NOMO-1 treated with dmso at 0.1 percent for 144 hours (cell line): ENCODE measurements around the gene SPDYC.
A peak's percentile ranks its signal among the peaks of the same experiment; 100 is the strongest.

Experiments used
- DNase-seq: peaks from one replicate; lab custom pipeline; 2025; ENCODE audit not compliant: unreplicated experiment; lab: John Stamatoyannopoulos, UW

Gene SPDYC, protein sequence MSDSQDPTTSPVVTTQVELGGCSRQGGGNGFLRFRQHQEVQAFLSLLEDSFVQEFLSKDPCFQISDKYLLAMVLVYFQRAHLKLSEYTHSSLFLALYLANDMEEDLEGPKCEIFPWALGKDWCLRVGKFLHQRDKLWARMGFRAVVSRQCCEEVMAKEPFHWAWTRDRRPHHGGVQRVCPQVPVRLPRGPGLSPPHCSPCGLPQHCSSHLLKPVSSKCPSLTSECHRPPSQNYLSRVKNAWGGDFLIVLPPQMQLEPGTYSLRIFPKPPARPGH

DNA sequence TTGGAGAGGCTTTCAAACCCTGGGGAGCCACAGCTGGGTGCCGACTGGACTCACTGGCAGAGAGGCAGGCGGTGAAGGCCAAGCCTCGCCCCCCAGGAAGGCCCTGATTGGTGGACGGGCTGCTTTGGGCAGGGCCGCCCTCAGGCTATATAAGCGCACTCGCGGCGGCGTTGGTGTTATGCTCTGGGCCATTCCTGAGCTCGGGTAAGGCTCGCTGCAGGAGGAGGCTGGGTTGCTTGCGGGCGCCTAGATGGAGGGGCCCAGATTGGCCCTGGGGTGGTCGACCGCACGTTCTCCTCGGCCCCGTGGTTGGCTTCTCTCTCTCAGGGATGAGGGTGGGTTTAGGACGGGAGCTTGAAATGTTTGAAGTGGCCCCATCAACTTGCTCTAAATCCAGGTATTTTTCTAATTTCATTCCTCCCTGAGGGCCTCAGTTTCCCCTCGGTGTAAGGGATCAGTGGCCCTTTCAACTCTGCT lies at the start of gene SPDYC:
TSS of gene SPDYC (plus strand) at position 176 of the 477 bp plus-strand sequence. CDS start 1,125 bp downstream, outside the sequence.
- DNase-seq = no peak

DNA sequence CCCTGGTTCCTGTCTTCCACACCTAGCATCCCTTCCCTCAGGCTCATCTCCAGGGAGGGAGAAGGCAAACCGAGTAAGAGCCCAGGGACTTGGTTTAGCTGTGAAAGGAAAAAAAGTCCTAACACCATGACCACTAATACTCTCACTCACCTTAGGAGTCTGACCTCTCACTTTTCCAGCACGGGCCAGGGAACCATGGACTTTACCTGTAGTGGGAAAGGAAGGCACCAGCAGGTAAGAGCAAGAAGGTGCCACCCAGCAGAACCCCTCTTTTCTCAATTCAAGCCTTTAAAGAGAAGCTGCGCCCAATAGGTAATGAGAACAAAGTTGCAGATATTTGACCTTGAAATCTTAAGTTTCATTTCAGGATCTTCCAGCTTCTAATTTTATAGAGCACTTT lies 49.2 kb upstream of the SPDYC start:
- DNase-seq = no peak

DNA sequence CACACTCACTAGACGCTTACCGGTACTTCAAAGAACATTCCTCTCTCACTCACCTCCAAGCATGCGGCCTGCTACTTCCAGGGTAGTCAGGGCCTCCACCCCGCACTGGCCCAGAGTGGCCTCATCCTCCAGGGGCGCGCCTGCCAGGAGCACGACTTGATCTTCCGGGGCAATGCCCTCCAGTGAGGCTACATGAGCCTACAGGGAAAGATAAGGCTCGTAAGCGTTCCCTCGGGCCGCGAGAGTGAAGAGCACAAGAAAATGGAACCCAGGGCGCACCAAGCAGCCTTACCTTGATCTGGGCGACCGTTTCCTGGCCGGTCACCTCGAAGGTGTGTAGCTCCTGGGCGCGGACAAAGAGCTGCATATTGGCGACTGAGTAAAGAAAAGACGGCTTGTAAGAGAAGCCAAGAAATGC lies 48.6 kb upstream of the SPDYC start:
- DNase-seq = no peak

DNA sequence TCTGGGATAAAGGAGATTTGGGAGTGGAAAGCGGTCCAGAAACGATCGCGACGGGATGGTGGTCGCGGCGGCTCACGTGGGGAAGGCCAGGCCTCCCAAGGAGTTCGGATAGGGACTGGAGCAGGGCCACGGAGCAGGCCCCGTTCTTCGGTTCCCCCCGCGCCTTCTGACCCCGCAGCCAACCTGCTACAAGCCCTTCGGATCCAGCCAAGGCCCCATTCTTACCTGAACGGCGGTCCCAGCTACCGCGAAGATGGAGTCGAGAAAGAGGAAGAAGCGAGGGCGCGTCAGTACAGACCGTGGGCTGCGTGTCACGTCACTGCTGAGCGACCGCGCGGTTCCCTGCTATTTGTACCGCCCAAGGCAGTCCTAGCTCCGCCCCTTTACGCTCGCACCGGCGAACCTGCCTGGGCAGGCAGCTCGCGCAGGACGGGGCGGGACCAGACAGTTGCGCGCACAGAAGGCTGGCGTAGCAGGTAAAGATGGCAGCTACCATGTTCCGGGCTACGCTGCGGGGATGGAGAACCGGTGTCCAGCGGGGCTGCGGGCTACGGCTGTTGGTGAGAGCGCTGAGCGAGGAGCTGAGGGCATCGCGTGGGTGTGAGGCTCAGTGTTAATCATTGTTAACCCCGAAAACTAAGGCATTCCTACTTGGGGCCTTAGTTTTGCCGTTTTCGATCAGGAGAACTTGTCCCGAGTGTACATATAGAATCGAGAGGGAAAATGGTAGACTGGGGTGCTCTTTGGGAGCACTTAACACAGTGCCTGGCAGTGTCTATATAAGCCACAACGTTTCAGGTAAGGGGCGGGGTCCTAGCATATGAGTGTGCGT lies 48.0 kb upstream of the SPDYC start, which contains the start of the genes FAU and MRPL49:
TSS of gene FAU (minus strand) at position 270 of the 832 bp plus-strand sequence. CDS start 321 bp downstream, outside the sequence.
TSS of gene MRPL49 (plus strand) at position 457 of the 832 bp plus-strand sequence. CDS start at position 483, 26 bp downstream.
- peak; percentile 99 for DNase-seq

DNA sequence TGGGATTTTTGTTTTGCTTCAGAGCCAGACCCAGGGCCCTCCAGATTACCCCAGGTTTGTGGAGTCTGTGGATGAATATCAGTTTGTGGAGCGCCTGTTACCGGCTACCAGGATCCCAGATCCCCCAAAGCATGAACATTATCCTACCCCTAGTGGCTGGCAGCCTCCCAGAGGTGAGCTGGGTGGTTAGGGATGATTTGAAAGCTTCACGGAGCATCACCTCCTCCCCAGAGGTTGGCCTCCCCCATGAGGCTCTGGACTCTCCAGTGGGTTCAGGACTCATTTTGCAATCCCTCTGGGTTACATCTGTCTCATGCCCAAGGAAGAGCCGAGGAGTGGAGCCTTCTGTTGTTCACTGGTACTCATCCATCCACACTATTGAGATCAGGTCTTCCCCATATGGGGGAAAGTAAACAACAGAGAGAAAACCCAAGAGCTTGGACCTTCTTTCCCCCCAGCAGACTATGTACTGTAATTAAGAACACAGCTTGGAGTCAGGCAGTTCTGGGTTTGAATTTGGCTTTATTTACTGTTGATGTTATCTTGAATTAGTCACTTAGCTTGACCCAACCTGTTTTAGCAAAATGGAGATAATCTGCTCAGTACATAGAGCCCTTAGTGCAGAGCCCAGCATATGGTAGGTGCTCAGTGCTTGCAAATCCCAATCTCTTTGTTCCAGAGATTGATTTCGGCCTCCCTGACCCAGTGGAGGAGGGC lies 45.4 kb upstream of the SPDYC start:
- DNase-seq = no peak

DNA sequence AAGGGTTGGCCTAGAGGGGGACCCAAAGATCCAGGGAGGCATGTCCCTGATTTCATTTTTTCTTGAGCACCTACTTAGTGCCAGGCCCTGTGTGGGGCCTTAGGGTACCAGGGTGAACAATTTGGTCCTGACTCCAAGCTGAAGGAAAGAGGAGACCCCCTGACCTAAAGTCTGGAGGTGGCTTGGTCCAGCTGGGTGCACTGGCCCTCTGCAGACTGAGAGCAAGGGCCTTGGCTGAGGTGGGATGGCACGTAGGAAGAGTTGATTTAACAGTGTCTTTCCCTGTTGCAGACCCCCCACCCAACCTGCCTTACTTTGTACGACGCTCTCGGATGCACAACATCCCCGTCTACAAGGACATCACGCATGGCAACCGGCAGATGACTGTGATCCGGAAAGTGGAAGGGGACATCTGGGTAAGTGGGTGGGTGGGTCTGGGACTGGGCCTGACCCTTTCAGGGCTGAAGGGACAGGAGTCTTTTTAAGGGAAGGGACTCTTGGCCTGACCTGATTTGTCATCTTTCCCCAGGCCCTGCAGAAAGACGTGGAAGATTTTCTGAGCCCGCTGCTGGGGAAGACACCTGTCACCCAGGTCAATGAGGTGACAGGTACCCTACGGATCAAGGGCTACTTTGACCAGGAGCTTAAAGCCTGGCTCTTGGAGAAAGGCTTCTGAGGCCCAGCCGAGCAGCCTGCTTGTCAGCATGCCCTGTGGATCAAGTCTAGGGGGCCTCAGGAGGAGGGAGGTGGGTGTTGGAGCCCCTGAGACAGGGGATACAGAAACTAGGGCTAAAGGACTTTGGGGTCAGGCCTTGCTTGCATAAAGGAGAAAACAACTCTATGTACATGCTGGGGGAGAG lies 44.6 kb upstream of the SPDYC start:
- no peak for DNase-seq

DNA sequence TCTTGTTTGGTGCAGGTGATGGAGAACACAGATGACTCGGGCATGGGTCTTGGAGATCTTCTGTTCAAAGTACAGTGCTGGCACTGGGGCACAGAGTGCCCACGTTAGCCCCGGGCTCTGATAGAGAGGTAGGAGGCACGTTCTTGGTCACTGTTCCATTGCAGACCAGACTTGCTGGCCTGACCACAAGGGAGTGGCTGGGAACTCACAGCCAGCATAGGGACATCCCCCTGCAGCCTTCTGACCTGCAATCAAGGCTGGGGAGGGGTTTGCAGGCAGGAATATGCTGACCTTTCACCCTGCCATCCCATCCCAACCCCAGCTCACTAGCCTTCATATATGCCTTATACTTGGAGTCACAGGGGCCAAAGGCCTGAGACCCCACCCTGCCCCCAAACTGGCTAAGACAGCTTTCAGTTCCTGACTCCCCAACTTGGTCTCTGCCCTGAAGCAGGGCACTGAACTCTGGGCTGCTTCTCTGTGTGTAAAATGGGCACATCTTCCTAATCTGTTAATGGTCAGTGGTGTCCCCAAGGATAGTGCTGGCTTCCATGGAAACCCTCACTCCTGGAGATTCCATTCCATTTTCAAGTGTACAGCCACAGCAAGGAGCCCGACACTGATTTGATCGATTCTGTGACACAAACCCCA lies 43.3 kb upstream of the SPDYC start:
- no peak for DNase-seq

DNA sequence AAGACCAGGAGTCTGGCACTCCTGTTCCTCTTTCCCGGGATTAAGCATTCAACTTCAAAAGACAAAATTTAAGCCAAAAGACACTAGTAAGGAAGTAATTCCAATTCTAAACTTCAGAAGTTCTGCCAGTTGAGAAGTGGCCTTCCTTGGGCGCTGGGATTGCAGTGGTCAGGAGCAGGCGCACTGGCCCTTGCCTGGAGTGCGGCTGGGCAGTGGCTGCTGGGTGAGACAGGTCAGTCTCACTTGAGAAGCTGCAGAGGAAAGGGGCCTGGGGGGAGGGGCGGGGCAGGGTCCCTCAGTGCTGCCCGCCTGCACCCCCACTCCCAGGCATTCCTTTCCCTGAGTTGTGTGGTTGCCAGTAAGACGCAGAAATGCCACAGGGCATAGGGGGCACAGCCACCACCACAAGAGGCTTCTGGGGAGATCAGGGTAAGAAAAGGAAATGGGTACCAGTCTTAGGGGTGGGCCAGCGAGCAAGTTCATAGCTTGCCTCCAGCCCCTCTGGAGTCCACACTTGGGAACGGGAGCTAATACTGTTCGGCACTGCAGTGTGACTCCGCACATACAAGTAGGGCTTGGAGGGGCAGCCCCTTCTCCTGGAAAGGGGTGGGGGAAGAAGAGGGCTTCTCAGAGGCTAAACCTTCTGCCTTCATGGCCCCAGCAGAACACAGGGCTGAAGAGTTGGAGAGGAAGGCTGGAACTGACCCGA lies 42.4 kb upstream of the SPDYC start:
- no peak for DNase-seq

DNA sequence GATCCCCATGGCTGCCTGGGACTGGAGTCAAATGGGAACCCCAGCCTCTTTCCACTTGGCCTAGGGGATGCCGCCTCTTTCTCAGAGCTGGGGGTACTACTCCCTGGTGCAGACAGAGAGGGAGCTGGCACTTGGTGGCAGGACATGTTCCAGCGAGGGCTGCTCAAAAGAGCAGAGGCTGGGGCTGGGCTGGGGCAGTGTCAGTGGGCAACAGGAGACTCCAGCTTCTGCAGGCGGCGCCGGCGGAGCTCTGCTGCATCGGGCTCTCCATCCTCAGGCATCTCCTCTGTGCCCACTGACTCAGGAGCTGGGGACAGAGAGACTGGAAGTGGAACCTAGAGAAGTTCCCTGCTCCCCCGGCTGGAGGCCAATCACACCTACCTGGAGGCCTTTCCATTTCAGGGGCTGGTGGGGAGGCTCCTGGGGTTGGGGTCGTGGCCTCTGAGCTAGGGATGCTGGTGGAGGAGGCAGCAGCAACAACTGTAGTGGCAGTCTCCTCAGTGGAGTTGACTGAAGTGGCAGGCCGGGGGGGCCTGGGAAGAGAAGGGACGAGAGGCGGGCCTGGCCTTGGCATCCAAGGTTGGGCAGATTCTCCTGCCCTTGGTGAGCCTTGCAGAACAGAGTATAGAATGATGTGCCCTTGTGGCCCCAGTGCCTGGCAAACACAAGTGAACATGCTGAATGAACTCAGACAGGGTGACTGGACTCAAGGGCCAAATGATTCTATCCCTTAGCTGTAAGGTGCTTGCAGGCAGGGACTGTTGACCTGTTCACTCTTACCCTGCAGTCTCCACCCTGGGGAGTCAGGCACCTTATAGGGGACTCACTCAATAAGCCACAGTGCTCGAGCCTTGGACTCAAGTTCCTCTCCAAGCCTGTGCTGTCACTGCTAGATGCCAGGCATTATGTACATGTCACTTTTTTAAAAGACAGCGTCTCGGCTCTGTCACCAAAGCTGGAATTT lies 41.6 kb upstream of the SPDYC start:
- DNase-seq = no peak

DNA sequence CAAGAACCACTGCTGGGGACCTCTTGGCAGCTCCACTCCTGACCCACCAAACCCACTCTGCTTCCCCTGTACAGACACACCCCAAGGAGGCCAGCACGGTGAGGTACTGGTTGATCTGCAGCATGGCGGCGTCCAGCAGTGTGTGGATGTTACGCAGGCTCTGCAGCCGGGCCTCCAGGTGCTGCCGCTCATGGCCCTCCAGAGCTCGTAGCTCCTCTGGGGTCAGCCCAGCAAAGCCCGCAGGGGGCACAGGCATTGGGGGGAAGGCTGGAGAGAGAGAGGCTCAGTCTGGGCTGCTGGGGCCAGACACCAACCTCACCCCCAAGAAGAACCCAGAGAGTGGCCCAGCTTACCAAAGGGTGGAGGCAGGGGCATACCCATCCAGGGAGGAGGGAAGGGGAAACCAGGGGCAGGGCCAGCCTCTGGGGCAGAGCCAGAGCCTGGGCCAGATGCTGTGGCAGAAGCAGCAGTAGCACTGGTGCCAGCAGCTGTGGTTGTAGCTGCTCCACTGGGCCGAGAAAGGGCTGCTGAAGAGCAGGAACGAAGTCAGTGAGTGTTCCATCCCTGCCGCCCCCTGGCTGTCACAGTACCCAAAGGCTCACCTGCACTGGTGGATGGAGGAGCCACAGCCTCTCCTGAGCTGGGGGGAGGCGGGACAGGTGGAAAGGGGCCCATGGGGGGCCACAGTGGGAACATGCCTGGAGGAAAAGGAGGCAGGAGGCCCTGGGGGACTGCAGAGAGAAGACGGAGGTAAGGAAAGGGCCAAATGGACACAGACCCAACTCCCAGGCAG lies 40.2 kb upstream of the SPDYC start:
- DNase-seq = no peak

DNA sequence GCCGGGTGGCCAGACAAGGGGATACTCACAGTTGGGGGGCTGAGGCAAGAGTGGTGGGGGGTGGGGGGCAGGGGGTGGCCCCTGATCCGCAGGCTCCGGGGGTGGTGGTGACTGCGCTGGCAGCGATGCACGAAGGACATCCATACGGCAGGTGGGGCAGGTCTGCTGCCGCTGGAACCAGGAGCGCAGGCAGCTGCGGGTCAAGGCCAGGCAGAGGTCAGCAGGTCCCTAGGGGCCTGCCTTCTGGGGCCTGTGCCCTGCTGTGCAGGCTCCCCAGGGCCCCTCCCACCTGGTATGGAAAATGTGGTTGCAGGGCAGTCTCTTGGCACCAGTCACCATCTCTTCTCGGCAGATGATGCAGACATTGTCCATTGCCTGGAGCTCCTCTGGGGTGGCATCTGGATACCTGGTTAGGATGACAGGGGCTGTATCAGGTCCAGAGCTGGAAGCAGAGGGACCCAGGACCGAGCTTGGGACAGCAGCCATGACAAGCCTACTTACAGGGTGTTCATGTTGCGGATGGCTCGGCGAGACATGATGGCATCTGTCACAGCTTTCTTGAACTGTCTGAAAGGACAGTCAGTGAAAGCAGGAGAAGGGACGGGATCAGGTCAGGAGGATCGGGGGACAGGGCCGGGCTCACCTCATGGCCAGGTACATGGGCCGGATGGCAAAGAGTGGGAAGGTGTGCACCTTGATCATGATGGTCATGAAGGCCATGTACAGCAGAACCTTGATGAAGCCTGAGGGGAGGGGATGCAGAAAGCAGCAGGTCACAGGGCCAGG lies 39.2 kb upstream of the SPDYC start:
- DNase-seq = no peak

DNA sequence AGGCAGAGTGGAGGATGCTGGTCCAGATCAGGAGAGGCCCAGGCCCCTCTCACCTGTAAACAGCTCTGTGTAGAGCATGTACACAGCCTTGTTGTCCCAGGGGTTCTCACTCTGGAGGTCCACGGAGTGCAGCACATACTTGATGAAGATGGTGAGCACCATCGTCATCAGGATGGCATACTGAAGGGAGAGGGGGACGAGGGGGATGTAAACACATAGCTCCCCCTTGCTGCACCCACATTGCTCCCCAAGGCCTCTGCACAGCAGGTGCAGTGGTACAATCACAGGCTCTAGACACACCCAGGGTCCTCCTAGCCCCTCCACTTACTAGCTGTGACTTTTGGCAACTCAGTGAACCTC lies 38.6 kb upstream of the SPDYC start:
- DNase-seq = no peak

DNA sequence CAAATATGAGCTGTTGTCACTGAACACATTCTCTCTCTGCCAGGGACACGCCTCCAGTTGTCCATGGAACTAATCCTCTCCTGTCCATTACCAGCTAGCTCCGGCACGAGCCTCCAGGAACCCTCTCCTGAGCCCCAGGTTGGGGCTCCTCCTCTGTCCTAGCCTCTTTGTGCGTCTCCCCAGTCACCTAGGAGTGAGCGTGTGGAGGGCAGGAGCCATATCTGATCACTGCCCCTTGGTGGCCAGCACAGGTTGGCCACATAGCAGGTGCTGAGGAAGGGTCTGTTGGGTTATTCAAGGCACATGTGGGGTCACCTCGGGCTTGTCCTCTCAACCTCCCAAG lies 38.2 kb upstream of the SPDYC start:
- DNase-seq = no peak

DNA sequence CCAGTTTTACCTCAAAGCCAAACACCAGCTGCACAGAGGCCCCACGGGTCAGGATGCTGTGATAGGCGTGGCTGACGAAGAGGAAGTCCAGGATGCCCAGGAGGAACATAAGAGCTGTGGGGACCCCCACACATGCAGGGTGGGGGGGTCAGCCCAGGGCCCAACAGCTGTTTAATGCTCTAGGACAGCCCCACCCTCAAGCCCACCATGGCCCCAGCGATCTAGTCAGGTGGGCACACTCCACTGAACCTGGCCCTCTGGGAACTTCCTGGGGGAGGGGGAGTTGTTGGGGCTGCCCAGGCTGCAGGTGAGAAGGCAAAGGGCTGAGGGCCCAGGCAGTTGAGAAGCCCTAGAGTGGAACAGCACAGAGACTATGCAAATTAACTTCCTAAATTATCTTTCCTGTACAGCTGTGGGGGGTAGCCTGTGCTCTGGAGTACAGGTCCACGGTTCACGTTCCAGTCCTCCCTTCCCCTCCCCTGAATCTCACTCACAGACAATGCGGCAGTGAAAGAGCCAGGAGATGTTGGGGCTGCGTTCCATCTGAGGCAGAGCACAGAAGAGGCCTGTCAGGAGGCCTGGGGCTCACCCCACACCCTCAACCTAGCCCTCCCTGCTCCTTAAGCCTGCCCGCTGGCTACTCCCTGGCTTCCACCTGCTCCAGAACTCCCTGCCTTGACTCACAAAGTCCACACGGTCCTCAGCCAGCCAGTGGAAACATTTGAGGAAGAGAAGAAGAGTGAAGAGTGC lies 37.6 kb upstream of the SPDYC start:
- no peak for DNase-seq

DNA sequence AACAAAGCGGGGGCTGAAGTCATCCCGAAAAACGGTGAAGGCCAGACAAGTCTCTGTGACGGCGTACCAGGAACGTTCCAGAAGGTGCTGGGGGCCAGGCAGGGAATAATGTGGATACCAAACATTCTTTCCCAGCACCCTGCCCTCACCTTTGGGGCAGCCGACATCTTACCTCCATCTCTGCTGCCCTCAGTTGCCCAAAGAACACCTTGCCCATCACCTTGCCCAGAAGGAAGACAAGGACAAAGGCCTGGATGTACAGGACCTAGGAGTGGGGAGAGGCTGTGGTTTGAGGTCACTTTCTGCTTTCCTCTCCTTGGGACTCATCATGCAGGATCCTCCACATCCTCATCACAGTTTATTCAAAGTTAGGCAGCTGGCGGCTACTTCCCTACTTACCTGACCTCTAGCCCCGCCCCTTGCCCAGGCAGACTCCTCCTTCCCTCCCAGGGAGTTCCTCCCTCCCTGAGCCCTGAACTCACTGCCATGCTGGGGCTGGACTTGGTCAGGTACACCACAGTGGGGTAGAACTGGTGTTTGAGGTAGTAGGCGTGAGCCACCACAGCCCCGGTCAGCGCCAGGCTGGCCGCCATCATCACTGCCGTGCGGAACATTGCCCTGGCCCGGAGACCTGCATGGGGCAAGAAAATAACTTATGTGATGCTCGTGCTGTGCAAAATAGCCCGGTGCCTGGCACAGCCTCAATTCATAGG lies 36.9 kb upstream of the SPDYC start:
- DNase-seq = peak; percentile 72
